GM06990 (cell line): ENCODE data around the gene LINC01488.

Experiments used
- DNase-seq: peaks from one replicate; pipeline ENCODE4 v3.0.0-alpha.2; 2011; ENCODE audit not compliant: insufficient read length; ENCODE audit errors: extremely low read depth
- H3K27me3 ChIP-seq: replicated peaks from 2 replicates; pipeline ENCODE4 v1.6.0; 2011; ENCODE audit warnings: low read length; ENCODE audit not compliant: control insufficient read depth, insufficient read depth
- H3K36me3 ChIP-seq: 2 replicates; pipeline ENCODE4 v1.5.1; 2011; ENCODE audit warnings: low read length; ENCODE audit not compliant: control insufficient read depth, insufficient read depth
- H3K4me3 ChIP-seq: replicated peaks from 2 replicates; pipeline ENCODE4 v1.5.1; 2011; ENCODE audit warnings: low read depth, mild to moderate bottlenecking, control low read depth, low read length
- CTCF ChIP-seq: IDR thresholded peaks from 2 replicates; pipeline ENCODE4 v1.5.1; 2011; ENCODE audit warnings: low read length, control low read depth, mild to moderate bottlenecking, inconsistent platforms; ENCODE audit not compliant: insufficient read depth, poor library complexity, severe bottlenecking

The LINC01488 gene

GRCh38 chr11:69472541-69473275 is 8.8 kb upstream of the LINC01488 start:
- Histone ChIP-seq H3K36me3 (no peaks in the 10 kb centered on the region), H3K27me3 (no peaks in the 10 kb centered on the region; the same call in 1 of the 2 replicates), H3K4me3 (no peak overlapping the region)
- no peak for DNase-seq
- no peak for TF ChIP-seq CTCF

- H3K36me3 ChIP-seq, result no peaks in the 10 kb centered on the region
- no peak for DNase-seq
- no peak for TF ChIP-seq CTCF
- peaks cover 2% of the 10 kb centered on the region; the same call in 1 of the 2 replicates for H3K27me3 ChIP-seq
- no peak overlapping the region for H3K4me3 ChIP-seq
Observed at GRCh38 chr11:69473276-69473845, 8.1 kb upstream of the LINC01488 start.

- no peak for DNase-seq
- Histone ChIP-seq H3K4me3 (no peak overlapping the region), H3K27me3 (peaks cover 4% of the 10 kb centered on the region), H3K36me3 (no peaks in the 10 kb centered on the region)
- no peak for TF ChIP-seq CTCF
Observed at GRCh38 chr11:69474736-69475135, 6.7 kb upstream of the LINC01488 start.

GRCh38 chr11:69475141-69475865 is 6.2 kb upstream of the LINC01488 start:
- no peak for DNase-seq
- no peak for TF ChIP-seq CTCF
- no peak overlapping the region for H3K4me3 ChIP-seq
- peaks cover 4% of the 10 kb centered on the region for H3K27me3 ChIP-seq
- no peaks in the 10 kb centered on the region for H3K36me3 ChIP-seq

GRCh38 chr11:69475866-69476471 is 5.5 kb upstream of the LINC01488 start:
- Histone ChIP-seq H3K36me3 (no peaks in the 10 kb centered on the region), H3K4me3 (no peak overlapping the region), H3K27me3 (peaks cover 4% of the 10 kb centered on the region)
- DNase-seq, result no peak
- no peak for TF ChIP-seq CTCF
